Lung (tissue), 12 donors: ENCODE data around the gene SPNS1. TPM values are rescaled to one million over a fixed set of nuclear protein-coding genes. Genes with fewer than 3 reads are reported as not detected.
"Not testable (repeated sequence)": the region's sequence is repeated elsewhere in the genome, so short reads cannot be mapped to it uniquely, and the experiment has no call there.

Experiments
- ATAC-seq: fragments of 200-7000 bp; cut with Tn5 transposase; one replicate; pipeline ENCODE4 v1.9.1; 2020; ENCODE audit warnings: moderate number of reproducible peaks; ENCODE audit not compliant: insufficient read depth, low FRiP score
- DNase-seq, 3 donors: peaks; one replicate each; pipeline ENCODE4 v3.0.0-alpha.2; 2013 to 2017
- H3K27ac ChIP-seq, 2 donors: one replicate each; pipeline ENCODE4 v1.5.1; 2013; ENCODE audit warnings: mild to moderate bottlenecking in 2 of 2, moderate library complexity in 2 of 2, control low read depth in 1 of 2, inconsistent platforms in 1 of 2, low read depth in 1 of 2, low read length in 1 of 2
- H3K27me3 ChIP-seq, 3 donors: one replicate each; pipeline ENCODE4 v1.5.1; 2013; ENCODE audit warnings: low read length in 2 of 3; ENCODE audit not compliant: control insufficient read depth in 3 of 3, insufficient read depth in 3 of 3
- H3K36me3 ChIP-seq, 4 donors: one replicate each; pipeline ENCODE4 v1.5.1; 2013; ENCODE audit warnings: low read length in 4 of 4, mild to moderate bottlenecking in 1 of 4, moderate library complexity in 1 of 4; ENCODE audit not compliant: control insufficient read depth in 4 of 4, insufficient read depth in 4 of 4
- H3K4me1 ChIP-seq, 5 donors: one replicate each; pipeline ENCODE4 v1.5.1; 2013; ENCODE audit warnings: low read length in 5 of 5, mild to moderate bottlenecking in 2 of 5, moderate library complexity in 1 of 5; ENCODE audit not compliant: control insufficient read depth in 5 of 5, insufficient read depth in 5 of 5
- H3K4me3 ChIP-seq: one replicate; pipeline ENCODE4 v1.5.1; 2013; ENCODE audit warnings: mild to moderate bottlenecking, control low read depth, moderate library complexity
- H3K9ac ChIP-seq, 2 donors: one replicate each; pipeline ENCODE4 v1.5.1; 2013; ENCODE audit warnings: low read length in 2 of 2, control low read depth in 1 of 2; ENCODE audit not compliant: insufficient read depth in 1 of 2
- H3K9me3 ChIP-seq, 4 donors: one replicate each; pipeline ENCODE4 v1.5.1; 2013; ENCODE audit warnings: low read length in 3 of 4, mild to moderate bottlenecking in 1 of 4, moderate library complexity in 1 of 4; ENCODE audit not compliant: control insufficient read depth in 4 of 4, insufficient read depth in 3 of 4
- CTCF ChIP-seq: IDR thresholded peaks from 2 replicates; pipeline ENCODE4 v1.5.1; 2012; ENCODE audit warnings: mild to moderate bottlenecking; ENCODE audit errors: control extremely low read depth, extremely low read depth
- WGBS, 2 donors: extraction: QIAGEN DNeasy Blood & Tissue Kit; methylation state at CpG; one replicate each; pipeline ENCODE4 v1.1.7; 2013; 5-methylcytosine and 5-hydroxymethylcytosine counted together
- polyA plus RNA-seq, 2 donors: library from polyadenylated mRNA; stranded (reverse); fragments of 200-250 nt; gene quantifications; one replicate each; pipeline ENCODE4 v1.2.1, GENCODE V29; 2013
- total RNA-seq, 2 donors: library from RNA; depleted of rRNA in 1 of 2; stranded (reverse); fragments of >200 nt in 1 of 2; gene quantifications; one replicate each; pipeline ENCODE4 v1.2.1, GENCODE V29; 2014 to 2021
- donor health status: control.
- donor health status: control.
- donor health status: Bipolar disorder and iron deficiency.
- donor health status: healthy.
- donor health status: DM: yes; HTN: yes; CAD: no.

SPNS1 gene
- total and polyA plus RNA-seq, 4 donors: 26.0 to 71.5 (median 58.7) TPM

- Histone ChIP-seq H3K27me3 (no peaks in the 10 kb centered on the region), H3K9ac (no peak overlapping the region), H3K36me3 (no peaks in the 10 kb centered on the region), H3K4me3 (no peak overlapping the region), H3K4me1 (no peaks in the 10 kb centered on the region), H3K9me3 (no peaks in the 10 kb centered on the region), H3K27ac (no peak overlapping the region)
- 94% methylated on average over 2 of the region's 2 CpGs for WGBS, 2 donors
- TF ChIP-seq CTCF: no peak
- ATAC-seq (no peak), DNase-seq (no peak)
Observed at GRCh38 chr16:29000019-29000418, 25.4 kb downstream of the SPNS1 start.

GRCh38 chr16:29004496-29005139 is 30.0 kb downstream of the SPNS1 start:
- 74 to 75% methylated on average over 9 of the region's 9 CpGs for WGBS, 2 donors
- H3K9ac ChIP-seq, H3K4me3 ChIP-seq, H3K4me1 ChIP-seq, ATAC-seq, H3K9me3 ChIP-seq, H3K36me3 ChIP-seq, H3K27me3 ChIP-seq, H3K27ac ChIP-seq, DNase-seq: not testable (repeated sequence)

GRCh38 chr16:29007730-29008593 is 33.4 kb downstream of the SPNS1 start:
- no peak for ATAC-seq
- no peak overlapping the region for H3K27ac ChIP-seq
- peaks cover 0 to 3% (median 0%) of the 10 kb centered on the region in 5 donors for H3K4me1 ChIP-seq
- H3K9ac ChIP-seq: no peak overlapping the region
- DNase-seq: no peak
- TF ChIP-seq CTCF: no peak
- no peaks in the 10 kb centered on the region for H3K27me3 ChIP-seq
- H3K9me3 ChIP-seq: no peaks in the 10 kb centered on the region
- no peak overlapping the region for H3K4me3 ChIP-seq
- H3K36me3 ChIP-seq: no peaks in the 10 kb centered on the region
- WGBS, 2 donors: 57 to 63% methylated on average over 10 of the region's 10 CpGs

- ATAC-seq: no peak
- Histone ChIP-seq H3K4me3 (no peak overlapping the region), H3K4me1 (peaks cover 0 to 6% (median 0%) of the 10 kb centered on the region in 5 donors), H3K36me3 (no peaks in the 10 kb centered on the region), H3K27ac (no peak overlapping the region), H3K9ac (no peak overlapping the region), H3K9me3 (no peaks in the 10 kb centered on the region), H3K27me3 (no peaks in the 10 kb centered on the region)
- DNase-seq: no peak
- no peak for TF ChIP-seq CTCF
- 47 to 56% methylated on average over 14 of the region's 14 CpGs for WGBS, 2 donors
Observed at GRCh38 chr16:29009050-29009837, 34.7 kb downstream of the SPNS1 start.
